Duodenal mucosa (tissue), 2 donors: ENCODE results near the gene ELN.

Experiments used
- H3K27ac ChIP-seq: one replicate; pipeline ENCODE4 v1.7.0; 2013; ENCODE audit warnings: low read depth, low read length
- H3K27me3 ChIP-seq, 2 donors: one replicate each; pipeline ENCODE4 v1.7.0; 2013; ENCODE audit warnings: low read length in 2 of 2, control low read depth in 1 of 2; ENCODE audit not compliant: insufficient read depth in 2 of 2, control insufficient read depth in 1 of 2
- H3K36me3 ChIP-seq, 2 donors: one replicate each; pipeline ENCODE4 v1.7.0; 2013; ENCODE audit warnings: low read length in 2 of 2, control low read depth in 1 of 2; ENCODE audit not compliant: insufficient read depth in 2 of 2, control insufficient read depth in 1 of 2
- H3K4me1 ChIP-seq, 2 donors: one replicate each; pipeline ENCODE4 v1.7.0; 2013; ENCODE audit warnings: low read length in 2 of 2, control low read depth in 1 of 2; ENCODE audit not compliant: insufficient read depth in 2 of 2, control insufficient read depth in 1 of 2
- H3K4me3 ChIP-seq, 2 donors: one replicate each; pipeline ENCODE4 v1.7.0; 2013; ENCODE audit warnings: low read length in 2 of 2, low read depth in 1 of 2
- H3K9ac ChIP-seq, 2 donors: one replicate each; pipeline ENCODE4 v1.7.0; 2013; ENCODE audit warnings: low read length in 2 of 2, low read depth in 1 of 2
- H3K9me3 ChIP-seq, 2 donors: one replicate each; pipeline ENCODE4 v1.7.0; 2013; ENCODE audit warnings: low read length in 2 of 2, control low read depth in 1 of 2; ENCODE audit not compliant: control insufficient read depth in 1 of 2

The ELN gene

DNA sequence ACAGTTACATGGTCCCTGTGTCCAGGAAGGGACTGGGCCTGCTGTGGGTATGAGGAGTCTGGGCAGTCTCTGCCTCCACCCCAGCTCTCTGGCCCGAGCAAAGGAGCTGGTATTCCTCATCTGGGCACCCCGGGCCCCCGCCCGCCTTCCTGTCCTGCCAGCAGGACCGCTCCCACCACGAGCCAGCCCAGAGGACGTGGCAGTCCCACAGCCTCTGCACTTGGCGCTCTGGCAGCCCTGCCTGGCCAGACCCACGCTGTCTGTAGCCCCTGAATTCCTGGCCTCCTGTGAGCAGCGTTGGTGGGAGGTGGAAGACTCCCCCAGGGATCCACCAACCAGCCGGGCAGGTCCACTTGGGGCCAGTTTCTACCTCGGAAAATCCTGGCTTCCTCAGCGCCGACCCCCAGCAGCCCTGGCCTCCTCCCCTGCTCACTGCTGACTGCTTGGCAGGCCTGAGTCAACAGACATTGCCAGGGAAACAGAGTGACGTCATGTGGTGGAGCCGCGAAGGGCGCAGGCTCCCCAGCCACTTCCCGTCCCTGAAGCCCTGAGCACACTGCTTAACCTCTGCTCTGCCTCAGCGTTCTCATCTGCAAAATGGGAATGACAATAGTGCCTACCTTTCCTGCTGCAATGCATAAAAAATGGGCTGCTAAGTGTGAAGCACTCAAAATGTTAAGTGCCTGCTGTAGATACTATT, 34.0 kb downstream of the ELN start:
- Histone ChIP-seq H3K36me3 (no peaks in the 10 kb centered on the region), H3K27ac (peak overlapping the region; percentile 78), H3K4me1 (peaks cover 17 to 18% of the 10 kb centered on the region in 2 donors), H3K9ac (peak overlapping the region; percentile 57 to 66), H3K4me3 (peak overlapping the region; percentile 50 to 51), H3K27me3 (no peaks in the 10 kb centered on the region), H3K9me3 (no peaks in the 10 kb centered on the region)

DNA sequence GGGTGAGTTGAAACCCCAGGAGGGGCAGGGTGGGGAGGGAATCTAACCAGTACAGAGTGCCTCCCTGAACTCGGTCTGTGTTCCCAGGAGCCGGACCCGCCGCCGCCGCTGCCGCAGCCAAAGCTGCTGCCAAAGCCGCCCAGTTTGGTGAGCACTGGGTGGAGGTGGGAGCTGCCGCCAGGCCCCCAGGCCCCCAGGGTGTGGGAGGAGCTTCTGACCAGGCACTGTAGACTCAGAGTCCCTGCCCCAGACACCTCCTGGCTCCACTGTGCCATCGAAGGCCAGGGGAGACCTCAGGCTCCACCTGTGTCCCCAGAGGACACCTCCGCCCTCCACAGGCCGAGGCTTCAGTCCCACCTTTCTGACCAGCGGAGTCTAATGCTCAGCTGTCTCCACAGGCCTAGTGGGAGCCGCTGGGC, 35.3 kb downstream of the ELN start:
- H3K4me1 ChIP-seq, result peaks cover 17 to 18% of the 10 kb centered on the region in 2 donors
- no peak overlapping the region for H3K9ac ChIP-seq
- H3K36me3 ChIP-seq, result no peaks in the 10 kb centered on the region

DNA sequence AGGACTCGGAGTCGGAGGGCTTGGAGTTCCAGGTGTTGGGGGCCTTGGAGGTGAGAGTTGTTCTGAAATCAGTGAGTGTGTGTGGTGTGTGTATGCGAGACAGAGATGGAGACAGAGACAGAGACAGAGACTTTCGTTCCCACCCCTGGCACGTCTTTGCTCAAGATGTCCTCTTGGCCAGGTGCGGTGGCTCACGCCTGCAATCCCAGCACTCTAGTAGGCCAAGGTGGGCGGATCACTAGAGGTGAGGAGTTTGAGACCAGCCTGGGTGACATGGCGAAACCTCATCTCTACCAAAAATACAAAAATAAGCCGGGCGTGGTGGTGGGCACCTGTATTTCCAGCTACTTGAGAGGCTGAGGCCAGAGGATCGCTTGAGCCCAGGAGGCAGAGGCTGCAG, 35.7 kb downstream of the ELN start:
- H3K9ac ChIP-seq, result no peak overlapping the region
- no peaks in the 10 kb centered on the region for H3K9me3 ChIP-seq
- no peaks in the 10 kb centered on the region for H3K27me3 ChIP-seq
- H3K4me1 ChIP-seq, result peaks cover 17 to 18% of the 10 kb centered on the region in 2 donors
- H3K27ac ChIP-seq, result no peak overlapping the region
- H3K36me3 ChIP-seq, result no peaks in the 10 kb centered on the region
- H3K4me3 ChIP-seq, result no peak overlapping the region

More for the DNA sequence above, 35.3 kb downstream of the ELN start:
- no peaks in the 10 kb centered on the region for H3K9me3 ChIP-seq
- no peak overlapping the region for H3K27ac ChIP-seq
- no peaks in the 10 kb centered on the region for H3K27me3 ChIP-seq
- no peak overlapping the region for H3K4me3 ChIP-seq

DNA sequence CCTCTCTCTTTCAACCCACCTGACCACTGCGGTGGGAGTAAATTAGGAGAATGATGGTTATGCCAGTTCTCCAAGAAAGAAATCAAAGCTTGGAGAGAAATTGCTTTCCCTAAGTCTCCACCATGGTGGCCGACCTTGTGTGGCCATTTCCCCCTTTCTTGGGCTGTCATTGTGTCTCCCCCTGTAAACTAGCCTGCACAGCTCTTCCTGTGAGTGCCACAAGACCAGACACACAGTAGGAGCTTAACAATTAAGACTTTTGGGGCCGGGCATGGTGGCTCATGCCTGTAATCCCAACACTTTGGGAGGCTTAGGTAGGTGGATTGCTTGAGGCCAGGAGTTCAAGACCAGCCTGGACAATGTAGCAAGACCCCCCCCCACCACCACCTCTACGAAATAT, 36.7 kb downstream of the ELN start:
- Histone ChIP-seq H3K27ac (no peak overlapping the region), H3K4me1 (peaks cover 17 to 18% of the 10 kb centered on the region in 2 donors), H3K27me3 (no peaks in the 10 kb centered on the region), H3K9ac (no peak overlapping the region), H3K36me3 (no peaks in the 10 kb centered on the region), H3K9me3 (no peaks in the 10 kb centered on the region), H3K4me3 (no peak overlapping the region)

DNA sequence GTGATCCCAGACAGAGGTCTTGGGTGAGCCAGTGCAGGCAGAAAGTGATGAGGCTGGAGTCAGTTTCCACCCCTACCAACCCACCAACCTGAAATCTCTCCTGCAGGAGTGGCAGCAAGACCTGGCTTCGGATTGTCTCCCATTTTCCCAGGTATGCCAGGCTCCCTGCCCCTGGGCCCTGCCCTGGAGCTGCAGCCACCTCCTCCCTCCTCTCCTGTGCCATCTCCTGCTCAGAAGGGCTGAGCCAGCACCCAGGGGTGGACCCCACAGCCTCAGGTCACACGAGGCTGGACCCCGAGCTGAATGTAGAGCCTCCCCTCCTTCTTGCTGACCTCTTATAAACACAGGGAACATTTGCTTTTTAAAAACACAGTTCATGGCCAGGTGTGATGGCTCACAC, 38.7 kb downstream of the ELN start:
- Histone ChIP-seq H3K27me3 (no peaks in the 10 kb centered on the region), H3K9me3 (no peaks in the 10 kb centered on the region), H3K9ac (no peak overlapping the region), H3K36me3 (no peaks in the 10 kb centered on the region), H3K27ac (no peak overlapping the region), H3K4me3 (no peak overlapping the region), H3K4me1 (peaks cover 7 to 8% of the 10 kb centered on the region in 2 donors)

DNA sequence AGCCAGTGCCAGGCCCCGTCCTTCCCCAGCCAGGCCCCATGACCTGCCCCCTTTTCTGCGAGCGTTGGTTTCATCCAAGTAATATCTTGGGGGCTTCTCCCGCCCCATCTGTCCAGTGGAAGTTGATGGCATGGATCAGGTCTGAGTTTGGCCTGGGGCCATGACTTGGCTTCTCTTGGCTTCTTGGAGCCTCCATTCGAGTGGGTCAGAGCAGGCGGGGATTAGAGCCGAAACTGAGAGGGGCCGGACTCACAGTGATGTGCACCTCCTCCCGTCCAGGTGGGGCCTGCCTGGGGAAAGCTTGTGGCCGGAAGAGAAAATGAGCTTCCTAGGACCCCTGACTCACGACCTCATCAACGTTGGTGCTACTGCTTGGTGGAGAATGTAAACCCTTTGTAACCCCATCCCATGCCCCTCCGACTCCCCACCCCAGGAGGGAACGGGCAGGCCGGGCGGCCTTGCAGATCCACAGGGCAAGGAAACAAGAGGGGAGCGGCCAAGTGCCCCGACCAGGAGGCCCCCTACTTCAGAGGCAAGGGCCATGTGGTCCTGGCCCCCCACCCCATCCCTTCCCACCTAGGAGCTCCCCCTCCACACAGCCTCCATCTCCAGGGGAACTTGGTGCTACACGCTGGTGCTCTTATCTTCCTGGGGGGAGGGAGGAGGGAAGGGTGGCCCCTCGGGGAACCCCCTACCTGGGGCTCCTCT, 40.6 kb downstream of the ELN start:
- Histone ChIP-seq H3K9ac (no peak overlapping the region), H3K36me3 (no peaks in the 10 kb centered on the region), H3K9me3 (no peaks in the 10 kb centered on the region), H3K4me1 (no peaks in the 10 kb centered on the region), H3K27ac (no peak overlapping the region), H3K4me3 (no peak overlapping the region), H3K27me3 (no peaks in the 10 kb centered on the region)

DNA sequence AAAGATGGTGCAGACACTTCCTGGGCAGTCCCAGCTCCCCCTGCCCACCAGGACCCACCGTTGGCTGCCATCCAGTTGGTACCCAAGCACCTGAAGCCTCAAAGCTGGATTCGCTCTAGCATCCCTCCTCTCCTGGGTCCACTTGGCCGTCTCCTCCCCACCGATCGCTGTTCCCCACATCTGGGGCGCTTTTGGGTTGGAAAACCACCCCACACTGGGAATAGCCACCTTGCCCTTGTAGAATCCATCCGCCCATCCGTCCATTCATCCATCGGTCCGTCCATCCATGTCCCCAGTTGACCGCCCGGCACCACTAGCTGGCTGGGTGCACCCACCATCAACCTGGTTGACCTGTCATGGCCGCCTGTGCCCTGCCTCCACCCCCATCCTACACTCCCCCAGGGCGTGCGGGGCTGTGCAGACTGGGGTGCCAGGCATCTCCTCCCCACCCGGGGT, 41.1 kb downstream of the ELN start:
- Histone ChIP-seq H3K27me3 (no peaks in the 10 kb centered on the region), H3K4me3 (no peak overlapping the region), H3K4me1 (no peaks in the 10 kb centered on the region), H3K36me3 (no peaks in the 10 kb centered on the region), H3K9me3 (no peaks in the 10 kb centered on the region), H3K9ac (no peak overlapping the region), H3K27ac (no peak overlapping the region)

DNA sequence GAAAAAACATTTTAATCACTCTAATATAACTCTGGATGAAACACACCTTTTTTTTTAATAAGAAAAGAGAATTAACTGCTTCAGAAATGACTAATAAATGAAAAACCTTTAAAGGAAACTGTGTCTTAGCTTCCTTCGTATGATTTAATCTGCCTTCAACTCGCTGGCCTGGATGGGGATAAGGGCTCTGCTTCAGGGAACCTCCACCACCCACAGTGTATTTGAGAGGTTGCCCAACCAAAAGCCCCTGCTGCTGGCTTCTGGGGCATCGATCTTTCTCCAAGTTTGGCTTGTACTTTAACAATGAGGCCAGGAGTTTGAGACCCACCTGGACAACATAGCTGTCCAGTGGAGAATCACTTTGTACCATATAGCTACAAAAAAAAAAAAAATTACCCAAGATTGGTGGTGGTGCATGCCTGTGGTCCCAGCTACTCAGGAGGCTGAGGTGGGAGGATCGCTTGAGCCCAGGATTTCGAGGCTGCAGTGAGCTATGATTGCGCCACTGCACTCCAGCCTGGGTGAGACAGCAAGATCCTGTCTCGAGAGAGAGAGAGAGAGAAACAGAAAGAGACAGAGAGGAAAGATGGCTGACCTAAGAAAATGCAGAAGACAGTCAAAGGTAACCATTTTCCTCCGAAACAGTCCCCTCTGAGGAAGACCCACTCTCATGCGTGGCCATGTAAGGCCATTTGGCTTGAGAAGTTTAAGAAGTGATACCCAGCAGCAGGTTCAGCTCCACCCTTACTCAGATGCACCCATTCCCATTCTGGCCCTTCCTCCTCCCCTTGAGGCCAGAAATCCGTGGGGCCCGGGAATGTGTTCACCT, 42.0 kb downstream of the ELN start:
- no peaks in the 10 kb centered on the region for H3K4me1 ChIP-seq
- no peaks in the 10 kb centered on the region for H3K9me3 ChIP-seq
- H3K36me3 ChIP-seq, result no peaks in the 10 kb centered on the region
- H3K4me3 ChIP-seq, result no peak overlapping the region
- no peak overlapping the region for H3K9ac ChIP-seq
- H3K27ac ChIP-seq, result no peak overlapping the region
- no peaks in the 10 kb centered on the region for H3K27me3 ChIP-seq

DNA sequence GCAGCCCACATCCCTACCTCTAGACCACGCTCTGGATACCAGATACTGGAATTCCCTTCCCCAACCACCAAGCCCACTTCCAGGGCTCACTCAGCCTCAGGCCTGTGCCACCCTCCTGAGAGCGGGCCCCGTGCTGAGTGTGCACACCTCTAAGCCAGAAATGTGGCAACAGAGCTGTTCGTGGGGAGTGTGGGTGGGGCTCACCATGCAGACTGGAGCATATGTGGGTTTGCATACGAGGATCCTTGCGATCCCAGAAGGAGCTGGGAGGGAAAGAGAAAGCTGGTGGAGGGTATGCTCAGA, 42.6 kb downstream of the ELN start:
- Histone ChIP-seq H3K4me3 (no peak overlapping the region), H3K27ac (no peak overlapping the region), H3K27me3 (no peaks in the 10 kb centered on the region), H3K9ac (no peak overlapping the region), H3K9me3 (no peaks in the 10 kb centered on the region), H3K4me1 (no peaks in the 10 kb centered on the region), H3K36me3 (no peaks in the 10 kb centered on the region)

DNA sequence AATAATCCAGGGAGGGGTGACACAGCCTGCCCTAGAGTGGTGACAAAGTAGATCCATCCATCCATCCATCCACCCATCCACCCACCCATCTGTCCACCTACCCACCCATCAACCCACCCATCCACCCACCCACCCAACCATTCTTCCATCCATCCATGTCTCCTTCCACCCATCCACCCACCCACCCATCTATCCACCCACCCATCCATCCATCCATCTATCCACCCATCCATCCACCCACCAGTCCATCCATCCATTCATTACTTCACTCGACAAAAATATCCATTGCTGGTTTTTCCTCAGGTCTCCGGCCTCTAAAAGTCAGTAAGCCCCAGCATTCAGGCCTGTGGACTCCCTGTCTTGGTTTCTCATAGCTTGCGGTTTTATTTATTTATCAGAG, 43.1 kb downstream of the ELN start:
- Histone ChIP-seq H3K9ac (no peak overlapping the region), H3K36me3 (no peaks in the 10 kb centered on the region), H3K4me1 (no peaks in the 10 kb centered on the region), H3K27ac (no peak overlapping the region), H3K27me3 (no peaks in the 10 kb centered on the region), H3K9me3 (no peaks in the 10 kb centered on the region), H3K4me3 (no peak overlapping the region)
